ENCODE measurements around the gene TMTC4. TPM values are rescaled to one million over a fixed set of nuclear protein-coding genes. Genes with fewer than 3 reads are reported as not detected.
A peak's percentile ranks its signal among the peaks of the same experiment; 100 is the strongest.

The TMTC4 gene
- total RNA-seq, 1 experiment from 2014 or later = 28.1 TPM

DNA sequence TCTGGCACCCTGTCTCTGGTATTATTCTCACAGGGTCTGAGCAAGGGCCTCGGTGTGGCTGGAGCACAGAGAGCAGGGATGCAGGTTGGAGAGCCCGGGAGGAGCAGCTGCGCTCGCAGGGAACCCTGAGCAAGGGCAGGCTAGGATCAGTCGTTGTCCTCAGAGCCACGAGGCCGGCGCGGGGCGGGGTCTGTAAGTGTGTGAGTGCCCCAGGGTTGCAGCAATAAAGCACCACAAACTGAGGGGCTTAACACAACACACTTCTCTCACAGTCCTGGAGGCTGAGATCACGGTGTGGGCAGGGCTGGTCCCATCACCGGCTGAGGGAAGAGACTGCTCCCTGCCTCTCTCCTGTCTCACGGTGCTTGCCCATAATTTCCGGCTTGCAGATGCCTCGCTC, 47.5 kb downstream of the TMTC4 start:
- Histone ChIP-seq H2BK5ac (ENCODE audit: insufficient read length, low read length) (no peak overlapping the region), H2BK20ac (ENCODE audit: low read depth, low read length, poor library complexity, severe bottlenecking) (no peak overlapping the region), H2BK12ac (ENCODE audit: insufficient read length, low read depth, low read length) (no peak overlapping the region), H4K8ac (replicated peaks; ENCODE audit: insufficient read length, low read depth, low read length) (no peak overlapping the region), H4K5ac (ENCODE audit: insufficient read length, low read depth, low read length) (no peak overlapping the region), H3K9ac (ENCODE audit: extremely low read depth, insufficient read length, low read length) (no peak overlapping the region), H3T11ph (ENCODE audit: low read length) (no peak overlapping the region), H2BK120ac (ENCODE audit: low read depth, low read length, poor library complexity, severe bottlenecking) (no peak overlapping the region), H3K18ac (ENCODE audit: insufficient read length, low read depth, low read length) (no peak overlapping the region), H3K4me1 (ENCODE audit: insufficient read depth, low read length) (peaks cover 2% of the 10 kb centered on the region; the same call in 1 of the 2 replicates), H3K23me2 (ENCODE audit: insufficient read length, low read depth, low read length, poor library complexity, severe bottlenecking) (no peaks in the 10 kb centered on the region), H3K14ac (ENCODE audit: insufficient read depth, low read length) (no peak overlapping the region), H3K56ac (ENCODE audit: insufficient read length, low read depth, low read length) (no peak overlapping the region), H3K27me3 (ENCODE audit: insufficient read depth, low read length) (no peaks in the 10 kb centered on the region), H3K4me2 (ENCODE audit: insufficient read depth, insufficient read length, low read length) (no peak overlapping the region), H2BK15ac (ENCODE audit: low read depth, low read length) (no peak overlapping the region), H3K79me1 (ENCODE audit: insufficient read depth, low read depth, low read length, poor library complexity, severe bottlenecking) (no peaks in the 10 kb centered on the region), H3K79me2 (ENCODE audit: insufficient read depth, low read length) (no peaks in the 10 kb centered on the region), H3K23ac (ENCODE audit: insufficient read length, low read depth, low read length) (no peak overlapping the region), H4K91ac (ENCODE audit: insufficient read length, low read depth, low read length) (no peak overlapping the region), H2AK5ac (ENCODE audit: insufficient read length, low read length) (no peak overlapping the region), H2AFZ (ENCODE audit: low read length) (no peak overlapping the region), H3K9me3 (ENCODE audit: control insufficient read depth, low read depth, low read length) (no peaks in the 10 kb centered on the region), H3K4ac (ENCODE audit: low read depth, low read length) (no peak overlapping the region), H3K27ac (ENCODE audit: insufficient read length, low read depth, low read length) (no peak overlapping the region), H4K20me1 (ENCODE audit: control insufficient read depth, insufficient read depth, insufficient read length) (no peaks in the 10 kb centered on the region)
- TF ChIP-seq, protein P1, sequence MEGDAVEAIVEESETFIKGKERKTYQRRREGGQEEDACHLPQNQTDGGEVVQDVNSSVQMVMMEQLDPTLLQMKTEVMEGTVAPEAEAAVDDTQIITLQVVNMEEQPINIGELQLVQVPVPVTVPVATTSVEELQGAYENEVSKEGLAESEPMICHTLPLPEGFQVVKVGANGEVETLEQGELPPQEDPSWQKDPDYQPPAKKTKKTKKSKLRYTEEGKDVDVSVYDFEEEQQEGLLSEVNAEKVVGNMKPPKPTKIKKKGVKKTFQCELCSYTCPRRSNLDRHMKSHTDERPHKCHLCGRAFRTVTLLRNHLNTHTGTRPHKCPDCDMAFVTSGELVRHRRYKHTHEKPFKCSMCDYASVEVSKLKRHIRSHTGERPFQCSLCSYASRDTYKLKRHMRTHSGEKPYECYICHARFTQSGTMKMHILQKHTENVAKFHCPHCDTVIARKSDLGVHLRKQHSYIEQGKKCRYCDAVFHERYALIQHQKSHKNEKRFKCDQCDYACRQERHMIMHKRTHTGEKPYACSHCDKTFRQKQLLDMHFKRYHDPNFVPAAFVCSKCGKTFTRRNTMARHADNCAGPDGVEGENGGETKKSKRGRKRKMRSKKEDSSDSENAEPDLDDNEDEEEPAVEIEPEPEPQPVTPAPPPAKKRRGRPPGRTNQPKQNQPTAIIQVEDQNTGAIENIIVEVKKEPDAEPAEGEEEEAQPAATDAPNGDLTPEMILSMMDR (conservative IDR thresholded peaks at IDR 0.05) = no peak
- DNase-seq = no peak
- Mint-ChIP-seq H3K27me3 (ENCODE audit: low read depth) (no peaks in the 10 kb centered on the region), H3K27ac (peak overlapping the region in 2 of 3 experiments; percentile 56 to 62; a peak in 4 of 7 replicates), H3K4me3 (no peak overlapping the region), H3K9me3 (no peaks in the 10 kb centered on the region; a peak in 1 of 5 replicates), H3K4me1 (peaks cover 22 to 24% of the 10 kb centered on the region in 2 experiments), H3K36me3 (ENCODE audit: insufficient read depth in 1 of 3, low read depth in 3 of 3) (peaks cover 52 to 75% (median 62%) of the 10 kb centered on the region in 3 experiments)
- no CpG with 5 or more reads among the region's 15 CpGs for WGBS (ENCODE audit: extremely low coverage, insufficient read length, low lambda C conversion rate)
